Activated CD4-positive, alpha-beta T cell treated with anti-CD3 and anti-CD28 coated beads, Interleukin-2, amount 50 U/mL, for 16 hours (primary cell): ENCODE results near the gene KRT78.
"Not testable (repeated sequence)": the region's sequence is repeated elsewhere in the genome, so short reads cannot be mapped to it uniquely, and the experiment has no call there.

Source experiments
- DNase-seq: peaks from one replicate; pipeline ENCODE4 v3.0.0-alpha.2; 2020

KRT78 gene, protein sequence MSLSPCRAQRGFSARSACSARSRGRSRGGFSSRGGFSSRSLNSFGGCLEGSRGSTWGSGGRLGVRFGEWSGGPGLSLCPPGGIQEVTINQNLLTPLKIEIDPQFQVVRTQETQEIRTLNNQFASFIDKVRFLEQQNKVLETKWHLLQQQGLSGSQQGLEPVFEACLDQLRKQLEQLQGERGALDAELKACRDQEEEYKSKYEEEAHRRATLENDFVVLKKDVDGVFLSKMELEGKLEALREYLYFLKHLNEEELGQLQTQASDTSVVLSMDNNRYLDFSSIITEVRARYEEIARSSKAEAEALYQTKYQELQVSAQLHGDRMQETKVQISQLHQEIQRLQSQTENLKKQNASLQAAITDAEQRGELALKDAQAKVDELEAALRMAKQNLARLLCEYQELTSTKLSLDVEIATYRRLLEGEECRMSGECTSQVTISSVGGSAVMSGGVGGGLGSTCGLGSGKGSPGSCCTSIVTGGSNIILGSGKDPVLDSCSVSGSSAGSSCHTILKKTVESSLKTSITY

DNA sequence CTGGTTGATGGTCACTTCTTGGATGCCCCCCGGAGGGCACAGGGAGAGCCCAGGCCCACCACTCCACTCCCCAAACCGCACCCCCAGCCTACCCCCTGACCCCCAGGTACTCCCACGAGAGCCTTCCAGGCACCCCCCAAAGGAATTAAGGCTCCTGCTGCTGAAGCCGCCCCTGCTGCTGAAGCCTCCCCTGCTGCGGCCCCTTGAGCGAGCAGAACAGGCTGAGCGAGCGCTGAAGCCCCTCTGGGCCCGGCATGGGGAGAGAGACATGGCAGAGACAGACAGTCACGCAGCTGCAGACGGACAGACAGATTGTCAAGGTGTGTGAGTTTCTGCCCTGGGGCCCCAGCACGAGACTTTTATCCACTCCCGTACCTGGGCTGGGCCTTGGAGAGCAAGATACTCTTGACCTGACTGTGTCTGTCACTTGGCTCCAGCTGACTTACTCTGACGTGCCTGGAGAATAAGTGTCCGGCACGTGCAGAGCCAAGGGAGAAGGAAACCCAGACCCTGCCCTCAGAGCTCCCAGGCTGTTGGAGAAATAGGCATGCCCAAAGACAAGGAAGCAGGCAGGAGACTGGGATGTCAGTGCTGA lies at the start of gene KRT78:
Gene KRT78 (minus strand): TSS at position 334 of the 595 bp plus-strand sequence. CDS start 64 bp downstream, at position 270.
- DNase-seq, result no peak

DNA sequence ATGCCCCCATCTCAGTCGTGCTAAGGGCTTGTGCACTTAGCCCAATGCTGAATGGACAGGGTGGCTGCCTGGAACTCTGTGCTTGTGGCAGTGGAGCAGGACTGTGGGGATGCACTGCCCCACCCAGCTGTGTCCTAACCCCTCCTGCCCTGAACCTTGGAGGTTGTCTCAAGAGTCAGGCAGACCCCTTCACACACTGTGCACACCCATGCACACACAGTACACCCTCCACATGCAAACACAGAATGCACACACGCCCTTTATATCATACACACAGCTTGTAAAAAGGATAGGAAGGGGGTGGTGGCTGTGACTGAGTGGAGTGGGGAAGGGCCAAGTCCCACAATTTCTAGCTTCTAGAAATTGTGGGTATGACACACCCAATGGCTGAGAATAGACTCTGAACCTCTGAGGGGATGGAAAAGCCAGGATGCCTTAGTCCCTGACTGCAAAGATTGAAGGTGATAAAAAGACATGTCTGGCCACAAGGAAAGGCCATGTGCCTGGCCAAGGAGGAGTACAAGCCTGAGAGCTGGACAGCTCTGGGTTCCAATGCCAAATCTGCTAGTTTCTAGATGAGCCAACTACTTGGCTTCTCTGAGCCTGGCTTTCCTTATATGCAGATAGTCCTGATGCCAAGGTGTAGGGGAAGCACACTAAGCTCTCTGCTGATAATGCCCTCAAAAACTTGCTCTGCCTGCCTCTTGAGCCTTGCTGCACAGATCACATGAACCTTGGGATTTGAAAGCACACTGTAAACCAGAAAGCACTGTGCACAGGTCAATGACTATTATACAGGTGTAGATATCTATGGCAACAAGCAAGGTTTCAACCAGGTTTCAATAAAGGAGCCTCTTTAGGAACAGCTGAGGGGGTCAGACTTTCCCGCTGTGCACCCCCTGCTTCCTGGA lies 47.7 kb upstream of the KRT78 start:
- DNase-seq, result no peak

DNA sequence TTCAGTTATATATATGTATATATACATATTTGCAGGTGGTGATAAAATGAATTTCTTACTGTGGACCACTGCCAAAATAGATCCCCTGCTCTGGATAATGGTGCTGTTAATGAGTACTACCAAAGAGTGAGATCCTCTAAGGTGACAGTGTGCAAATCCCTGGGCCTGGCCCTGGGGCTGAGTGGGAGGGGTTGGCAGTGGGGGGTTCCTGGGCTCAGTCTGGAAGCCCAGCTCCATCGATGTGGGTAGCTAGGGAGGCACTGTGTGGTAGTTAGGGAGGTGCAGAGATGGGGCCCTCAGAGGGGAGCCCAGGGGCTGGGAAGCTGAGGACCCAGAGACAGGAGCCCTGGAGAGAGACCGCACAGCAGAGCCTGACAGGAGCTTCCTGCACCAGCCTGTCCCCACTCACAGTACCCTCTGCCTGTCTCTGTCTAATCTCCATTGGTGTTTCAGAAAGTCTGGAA lies 47.0 kb upstream of the KRT78 start:
- no peak for DNase-seq

DNA sequence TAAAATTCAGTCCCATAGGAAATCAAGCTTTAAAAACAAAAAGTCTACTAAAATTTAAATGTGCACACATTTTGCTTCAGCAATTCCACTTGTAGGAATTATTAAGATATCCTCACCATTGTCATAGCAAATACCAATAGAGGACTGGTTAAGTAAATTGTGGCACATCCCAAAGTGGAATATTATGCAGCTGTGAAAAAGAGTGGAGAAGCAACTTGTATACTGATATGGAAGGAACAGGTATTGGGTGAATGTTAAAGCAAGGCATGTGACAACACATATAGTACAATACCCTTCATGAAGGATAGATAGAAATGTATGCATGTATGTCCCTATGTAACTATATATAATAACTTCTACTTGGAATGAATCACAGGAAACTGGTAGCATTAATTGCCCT lies 44.2 kb upstream of the KRT78 start:
- no peak for DNase-seq

DNA sequence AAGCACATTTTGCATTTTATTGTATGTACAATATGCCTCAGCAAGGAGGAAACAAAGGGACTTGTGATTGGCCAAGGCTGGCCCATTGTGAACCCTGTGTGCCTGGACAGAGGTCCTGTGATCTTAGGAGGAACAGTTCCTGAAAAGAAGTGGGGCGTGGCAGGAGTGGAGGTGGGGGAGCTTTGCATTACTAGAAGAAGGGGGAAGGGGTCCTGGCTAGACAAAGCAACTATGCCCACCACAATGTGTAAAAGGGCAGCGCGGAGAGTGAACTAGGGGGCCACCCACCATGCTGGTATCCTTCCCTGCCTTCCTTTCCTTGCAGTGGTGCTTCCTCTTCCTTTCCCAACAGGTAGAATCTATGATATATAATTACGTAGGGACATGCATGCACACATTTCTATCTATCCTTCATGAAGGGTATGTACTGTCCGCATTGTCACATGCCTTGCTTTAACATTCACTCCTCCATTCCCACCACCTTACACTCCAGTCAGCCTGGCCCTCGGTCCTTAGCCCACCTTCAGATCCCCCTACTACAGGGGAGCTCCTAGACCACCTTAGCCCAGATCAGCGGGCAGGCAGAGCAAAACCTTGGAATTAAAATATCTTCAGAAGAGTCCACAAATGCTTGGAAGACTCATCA lies 43.5 kb upstream of the KRT78 start:
- DNase-seq, result no peak

DNA sequence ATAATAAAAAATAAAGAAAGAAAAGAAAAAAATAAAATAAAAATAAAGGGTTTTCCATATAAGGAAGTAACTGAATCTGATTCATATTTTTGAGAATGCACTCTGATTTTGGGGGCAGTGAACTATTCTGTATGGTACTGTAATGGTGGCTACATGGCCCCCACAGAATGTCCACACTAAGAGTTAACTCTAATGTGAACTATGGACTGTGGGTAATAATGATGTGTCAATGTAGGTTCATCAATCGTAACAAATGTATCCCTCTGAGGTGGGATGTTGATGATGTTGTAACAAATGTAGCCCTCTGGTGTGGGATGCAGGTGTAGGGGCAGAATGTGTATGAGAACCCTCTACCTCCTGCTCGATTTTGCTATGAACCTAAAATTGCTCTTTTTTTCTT lies 42.2 kb upstream of the KRT78 start:
- DNase-seq, result no peak

DNA sequence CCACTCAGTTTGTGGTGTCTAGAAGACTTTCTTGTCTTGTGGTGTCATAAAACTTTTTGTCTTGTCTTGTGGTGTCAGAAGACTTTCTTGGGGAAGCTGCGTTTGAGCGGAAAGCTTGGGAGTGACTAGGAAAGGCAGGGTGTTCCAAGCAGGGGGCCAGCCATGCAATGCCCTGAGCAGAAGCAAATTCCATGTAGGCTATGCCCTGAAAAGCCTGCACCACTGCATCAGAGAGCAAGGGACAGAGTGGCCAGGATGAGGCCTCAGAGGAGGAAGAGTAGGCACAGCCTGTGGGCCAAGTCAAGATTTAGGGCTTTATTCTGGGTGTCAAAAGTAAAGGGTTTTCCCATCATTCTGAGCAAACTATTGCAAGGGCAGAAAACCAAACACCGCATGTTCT lies 41.6 kb upstream of the KRT78 start:
- no peak for DNase-seq

DNA sequence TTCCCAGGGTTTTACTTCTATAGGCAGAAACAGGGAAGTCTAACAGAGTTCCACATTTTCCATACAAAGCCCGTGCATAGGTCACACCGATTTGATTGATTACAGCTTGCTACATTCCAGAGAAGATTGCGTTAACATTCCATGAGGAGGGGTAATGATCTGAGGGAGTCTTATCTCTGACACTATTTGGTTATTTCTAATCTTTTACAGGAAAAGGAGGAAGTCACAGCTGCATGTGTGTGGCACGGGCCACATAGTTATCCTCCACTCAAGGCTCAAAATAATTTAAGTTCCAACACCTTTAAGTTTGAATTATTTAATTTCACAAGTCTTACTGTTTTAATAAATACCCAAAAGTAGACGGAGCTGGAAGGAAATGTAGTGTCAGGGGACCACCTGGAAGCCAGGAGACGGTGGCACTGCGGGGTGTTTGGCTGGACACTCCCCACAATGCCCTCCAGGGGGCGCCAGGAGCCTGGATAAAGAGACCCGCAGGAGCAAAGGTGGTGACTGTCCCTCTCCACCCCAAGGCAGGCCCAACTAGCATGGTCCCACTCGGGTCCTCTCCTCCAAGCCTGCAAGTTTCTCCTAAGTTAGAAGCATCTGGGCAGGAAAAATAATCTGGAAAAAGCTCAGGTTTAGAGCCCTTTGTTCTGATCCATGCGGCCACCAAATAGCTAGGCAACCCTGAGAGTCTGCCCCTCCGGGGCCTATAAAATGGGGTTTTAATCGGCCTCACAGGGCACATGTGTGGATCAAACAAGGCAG lies 35.9 kb upstream of the KRT78 start:
- peak; percentile 75 for DNase-seq

DNA sequence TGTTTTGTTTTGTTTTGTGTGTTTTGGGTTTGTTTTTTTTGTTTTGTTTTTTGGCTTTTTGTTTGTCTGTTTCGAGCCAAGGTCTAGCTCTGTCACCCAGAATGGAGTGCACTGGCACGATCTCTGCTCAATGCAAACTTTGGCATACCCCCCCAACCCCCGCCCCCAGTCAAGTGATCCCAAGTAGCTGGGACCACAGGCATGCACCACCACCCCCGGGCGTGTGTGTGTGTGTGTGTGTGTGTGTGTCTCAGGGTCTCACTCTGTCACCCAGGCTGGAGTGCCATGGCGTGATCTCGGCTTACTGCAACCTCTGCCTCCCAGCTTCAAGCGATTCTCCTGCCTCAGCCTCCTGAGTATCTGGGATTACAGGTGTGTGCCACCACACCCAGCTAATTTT lies 31.7 kb upstream of the KRT78 start:
- DNase-seq, result not testable (repeated sequence)

DNA sequence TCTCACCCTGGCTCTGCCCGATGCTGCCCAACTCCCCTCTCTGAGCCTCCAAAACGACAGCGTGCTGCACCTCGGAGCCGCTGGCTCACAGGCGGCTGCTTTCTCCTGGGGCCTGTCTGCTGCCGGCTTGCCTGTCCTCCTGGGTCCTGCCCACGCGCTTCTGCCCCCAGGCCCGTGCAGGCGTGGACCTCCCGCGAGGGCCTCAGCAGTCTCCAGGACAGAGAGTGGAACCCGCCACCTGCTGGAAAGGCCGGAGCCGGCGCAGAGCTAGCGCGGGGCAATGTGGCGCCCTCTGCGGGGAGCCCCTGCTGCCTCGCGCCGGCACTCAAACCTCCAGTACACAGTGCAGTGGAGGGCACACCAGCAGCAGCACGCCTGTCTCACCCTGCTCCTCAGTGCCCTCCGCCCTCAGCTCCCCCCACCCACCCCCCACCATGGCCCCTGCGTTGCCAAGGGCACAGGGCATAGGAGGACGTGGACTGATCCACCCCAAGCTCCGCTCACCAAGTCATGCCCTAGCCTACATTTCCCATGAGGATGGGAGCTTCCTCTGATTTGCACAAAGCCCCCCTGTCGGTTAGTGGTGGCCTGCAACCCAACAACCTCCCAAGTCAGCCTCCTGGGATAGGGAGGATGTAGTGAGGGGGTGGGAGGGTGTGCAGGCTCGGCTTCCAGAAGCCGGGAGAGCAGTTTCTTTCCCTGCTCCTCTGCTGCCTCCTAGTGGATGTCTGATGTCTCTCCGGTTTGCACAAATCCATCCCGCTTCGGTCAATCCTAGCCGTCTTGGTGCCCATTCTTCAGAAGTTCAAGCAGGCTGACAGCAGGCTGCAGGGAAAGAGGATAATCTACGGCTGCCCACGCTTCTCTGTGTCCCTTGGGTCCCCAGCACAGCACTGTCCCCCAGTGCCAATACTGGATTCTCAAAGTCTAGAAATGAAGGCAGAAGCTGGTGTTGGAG lies 30.9 kb upstream of the KRT78 start:
- peak; percentile 70 for DNase-seq

DNA sequence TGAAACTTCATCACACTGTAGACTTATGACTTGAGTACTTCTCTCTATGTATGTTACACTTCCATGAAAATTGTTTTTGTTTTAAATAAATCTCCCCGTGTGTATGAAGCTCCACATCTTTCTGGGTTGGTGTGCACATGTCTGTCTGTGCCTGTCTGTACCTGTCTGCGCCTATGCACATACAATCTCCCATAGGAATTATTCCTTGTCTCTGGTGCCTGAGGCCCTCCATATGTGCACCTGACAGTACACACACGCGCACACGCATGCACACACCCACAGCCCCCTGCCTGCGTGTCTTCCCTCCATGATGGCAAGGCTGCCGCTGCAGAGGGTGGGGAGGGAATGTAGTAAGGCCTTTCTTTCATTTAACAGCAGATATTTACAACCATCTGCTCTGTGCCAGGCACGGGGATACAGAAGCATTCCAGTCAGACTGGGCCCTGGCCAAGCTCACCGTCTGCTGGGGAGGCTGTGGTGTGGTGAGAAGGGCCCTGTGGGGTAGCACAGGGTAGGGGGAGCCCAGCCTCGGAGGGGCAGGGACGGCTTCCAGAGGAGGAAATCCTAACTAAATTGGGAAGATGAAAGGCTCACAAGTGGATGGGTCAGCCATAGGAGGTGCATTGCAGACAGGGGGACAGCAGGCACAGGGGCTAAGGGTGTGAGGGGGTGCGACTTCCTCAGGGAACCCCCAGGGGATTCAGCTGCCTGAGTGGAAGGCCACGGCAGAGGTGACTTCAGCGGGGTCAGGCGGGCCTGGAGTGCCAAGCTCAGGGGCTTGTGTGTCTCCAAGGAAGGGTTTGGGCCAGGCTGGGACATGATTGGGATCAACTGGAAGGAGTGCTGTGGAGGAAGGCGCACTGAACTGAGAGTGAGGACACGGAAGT lies 30.0 kb upstream of the KRT78 start:
- DNase-seq, result no peak

DNA sequence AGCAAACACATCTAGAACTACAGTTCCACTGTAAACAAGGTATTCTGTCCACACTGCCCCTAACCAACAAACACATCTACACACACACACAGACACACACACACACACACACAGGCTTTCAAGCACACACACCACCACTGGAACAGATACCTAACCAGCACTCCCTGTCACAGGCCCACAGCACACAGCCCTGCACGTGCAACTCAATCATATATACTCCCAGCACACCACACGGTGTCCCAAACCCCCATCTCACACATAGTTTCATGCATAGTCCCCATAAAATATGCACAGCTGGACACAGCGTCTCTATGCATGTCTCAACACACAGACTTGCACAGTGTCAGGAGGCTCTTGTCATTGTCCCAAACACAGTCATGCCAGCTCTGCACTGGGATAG lies 28.4 kb upstream of the KRT78 start:
- no peak for DNase-seq

DNA sequence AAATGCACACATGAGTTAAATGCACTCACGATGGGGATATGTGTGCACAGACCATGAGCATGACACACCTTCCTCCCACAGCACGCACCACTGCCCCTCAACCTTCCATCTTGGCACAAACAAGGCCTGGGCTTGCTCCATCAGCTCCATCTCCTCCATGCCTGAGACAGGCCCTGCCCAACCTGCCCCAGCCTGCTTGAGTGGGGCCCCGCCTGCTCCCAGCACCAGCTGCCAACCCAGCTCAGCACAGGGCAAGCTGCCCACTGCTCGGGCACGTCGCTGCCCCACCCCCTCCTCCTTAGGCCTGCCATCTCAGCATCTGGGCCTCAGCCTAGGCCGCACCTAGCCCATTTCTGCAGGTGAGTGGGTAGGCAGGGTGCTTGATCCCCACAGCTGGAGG lies 27.6 kb upstream of the KRT78 start:
- no peak for DNase-seq

DNA sequence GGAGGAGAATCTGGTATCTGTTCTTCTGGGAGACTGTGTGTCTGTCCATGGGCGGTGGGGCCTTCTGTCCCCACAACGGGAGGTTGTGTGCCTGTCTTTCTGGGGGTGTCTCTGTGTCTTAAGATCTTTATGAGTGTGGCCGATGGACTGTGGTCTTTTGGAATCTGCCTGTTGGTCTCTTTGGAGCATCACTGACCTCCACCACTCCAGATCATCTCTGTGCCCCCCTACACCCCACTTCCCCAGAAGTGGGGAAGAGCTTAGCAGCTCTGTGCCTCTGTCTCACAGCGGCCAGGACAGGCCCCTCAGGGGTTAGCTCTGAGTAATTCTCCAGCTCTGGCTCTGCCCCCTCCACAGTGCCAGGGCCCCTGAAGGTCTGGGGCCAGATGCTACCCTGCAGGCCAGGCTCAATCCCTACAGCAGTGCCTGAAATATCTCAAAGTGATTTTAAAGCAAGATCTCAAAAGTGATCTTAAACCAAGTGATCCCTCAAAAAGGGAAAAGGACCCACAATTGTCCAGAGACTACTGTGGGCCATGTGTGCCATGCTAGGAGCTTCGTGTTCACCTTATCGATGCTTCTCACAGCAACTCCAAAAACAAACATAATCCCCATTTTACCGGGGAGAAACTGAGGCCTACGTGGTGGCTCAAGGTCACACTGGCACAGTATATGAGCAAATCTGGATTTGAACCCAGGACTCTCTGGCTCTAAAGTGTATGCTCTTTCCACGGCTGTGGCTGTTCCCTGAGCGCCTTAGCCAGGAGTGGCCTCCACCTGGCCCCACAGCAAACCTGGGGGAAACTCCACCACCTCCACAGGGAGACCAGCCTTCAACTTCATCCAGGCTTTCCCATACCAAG lies 26.0 kb upstream of the KRT78 start:
- DNase-seq, result no peak

DNA sequence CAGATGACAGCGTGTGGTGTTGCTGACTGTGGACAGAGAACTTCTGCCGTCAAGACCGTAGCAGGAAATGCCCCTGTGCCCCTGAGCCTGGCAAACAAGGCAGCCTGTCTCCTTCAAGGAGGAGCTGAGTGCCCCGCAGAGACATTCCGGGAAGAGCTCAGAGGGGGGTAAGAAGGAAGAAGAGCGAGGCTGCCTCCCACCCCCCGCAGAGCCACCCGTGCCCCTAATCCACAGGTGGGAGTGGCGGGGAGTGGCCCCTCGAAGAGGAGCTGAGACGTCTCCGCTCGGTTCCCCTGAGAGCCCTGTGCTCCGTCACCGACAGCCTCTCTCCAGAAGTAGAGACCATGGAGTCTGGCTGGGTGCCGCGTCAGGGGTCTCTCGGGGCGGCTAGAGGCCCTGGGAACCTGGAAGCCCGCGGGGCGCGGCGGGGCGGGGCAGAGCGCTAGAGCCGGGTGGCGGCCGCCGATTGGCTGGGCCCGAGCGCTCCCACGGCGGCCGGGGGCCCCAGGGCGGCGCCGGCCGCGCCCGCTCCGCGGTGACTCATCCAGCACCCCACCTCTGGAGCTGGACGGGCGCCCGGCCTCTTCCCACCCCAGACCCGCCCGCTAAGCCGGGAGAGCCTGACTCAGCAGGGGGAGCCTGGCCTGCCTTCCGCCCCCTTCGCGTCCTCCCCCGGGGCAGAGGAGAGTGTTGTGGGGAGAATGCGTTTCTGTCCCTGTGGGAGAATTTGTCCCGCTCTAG lies 25.2 kb upstream of the KRT78 start:
- peak; percentile 36 for DNase-seq

DNA sequence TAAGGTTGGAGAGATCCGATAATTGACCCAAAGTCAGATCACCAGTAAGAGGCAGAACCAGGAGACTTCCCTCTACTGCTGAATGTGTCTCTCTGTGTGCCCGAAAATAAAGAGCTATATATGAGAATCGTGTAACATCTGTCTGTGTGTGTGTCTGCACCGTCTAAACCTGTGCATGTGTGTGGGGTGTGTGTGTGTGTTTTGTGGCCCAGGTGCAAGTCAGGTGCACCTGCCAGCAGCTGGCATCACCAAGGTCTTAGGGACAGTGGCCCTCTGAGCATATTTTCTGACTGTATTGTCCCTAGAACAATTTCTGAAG lies 24.7 kb upstream of the KRT78 start:
- no peak for DNase-seq

DNA sequence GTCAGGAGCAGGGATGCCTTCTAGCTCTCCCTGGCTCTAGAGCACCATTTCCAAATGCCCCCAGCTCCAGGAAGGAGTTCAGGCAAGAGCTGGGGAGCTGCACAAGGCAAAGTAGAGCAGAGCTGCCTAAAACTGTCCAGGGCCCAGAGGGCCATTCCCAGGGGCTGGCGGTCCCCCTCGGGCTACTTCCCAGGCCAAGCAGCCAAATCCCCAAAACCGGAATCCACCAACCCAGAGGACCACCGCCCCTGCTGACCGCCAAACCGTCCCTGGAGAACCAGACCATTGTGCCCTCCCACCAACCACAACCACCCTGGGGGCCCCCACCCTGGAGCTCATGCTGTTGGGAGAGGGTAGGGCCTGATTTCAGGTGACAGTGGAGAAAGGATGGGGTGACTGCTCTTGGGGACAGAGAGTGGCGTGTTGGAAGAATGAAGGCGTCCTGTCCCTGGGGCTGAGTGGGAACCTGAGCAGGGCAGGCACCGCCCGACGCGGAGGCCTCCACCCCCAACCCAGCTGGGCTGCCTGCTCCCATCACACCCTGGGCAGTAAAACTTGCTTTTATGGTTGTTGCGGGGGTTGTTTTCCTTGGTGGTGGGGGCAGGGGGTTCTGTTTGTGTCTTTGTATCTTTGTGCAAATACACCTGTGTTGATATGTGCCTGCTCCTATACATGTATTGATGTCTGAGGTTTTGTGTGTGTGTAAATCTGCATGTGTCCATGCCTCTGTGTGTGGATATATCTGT lies 24.0 kb upstream of the KRT78 start:
- no peak for DNase-seq
